HepG2 (cell line): ENCODE results near the gene RAB28. TPM values are rescaled to one million over a fixed set of nuclear protein-coding genes. Genes with fewer than 3 reads are reported as not detected.

Experiments used
- ATAC-seq: fragments of 200-7000 bp; cut with Tn5 transposase; 3 replicates; pipeline ENCODE4 v1.9.1; 2020; ENCODE audit warnings: mild to moderate bottlenecking, moderate library complexity
- BruUV-seq: library from RNA; stranded (reverse); fragments of 400-500 nt; replicated peaks from 2 replicates; lab custom pipeline; 2021; lab: Mats Ljungman, UMichigan
- CTCF ChIA-PET: fragments of 300-600 bp; formaldehyde crosslinking; extraction: SDS; loops from one replicate; lab custom pipeline; 2021; ENCODE audit warnings: low total read pairs, inconsistent platforms, low intra/inter-chr PET ratio; lab: Yijun Ruan, JAX
- POLR2A ChIA-PET: fragments of 350-600 bp; sonication (Branson Sonifier 250); formaldehyde crosslinking; loops from one replicate; lab custom pipeline; 2020; ENCODE audit warnings: antibody characterized with exemption, inconsistent platforms; lab: Yijun Ruan, JAX
- DNase-seq: peaks from one replicate; pipeline ENCODE4 v3.0.0-alpha.2; 2015; ENCODE audit warnings: low spot score
- FAIRE-seq: peaks from 3 replicates; lab custom pipeline; 2011; peaks lifted over from hg19 to GRCh38; lab: Jason Lieb, UNC
- H2AFZ ChIP-seq: one replicate; pipeline ENCODE4 v1.6.1; 2011; ENCODE audit warnings: low read length, inconsistent platforms
- H3K27ac ChIP-seq: fragments of 300-600 bp; 3 replicates; pipeline ENCODE4 v1.8.0; 2011; ENCODE audit warnings: mixed run types, mild to moderate bottlenecking, mixed read lengths, low read length, inconsistent platforms; ENCODE audit not compliant: insufficient read depth; ENCODE audit errors: extremely low read length
- H3K27me3 ChIP-seq, 2 experiments: fragments of 200-600 bp in 1 of 2; 2 replicates in 1 of 2; 3 replicates in 1 of 2; pipeline versions ENCODE4 v1.6.0 to v1.8.0; 2011; ENCODE audit warnings: low read length in 2 of 2, mild to moderate bottlenecking in 2 of 2, moderate library complexity in 2 of 2, inconsistent platforms in 1 of 2; ENCODE audit not compliant: insufficient read depth in 2 of 2, control insufficient read depth in 1 of 2
- H3K36me3 ChIP-seq, 2 experiments: fragments of 200-600 bp in 1 of 2; replicated peaks in 1 of 2; 2 replicates in 1 of 2; 3 replicates in 1 of 2; pipeline versions ENCODE4 v1.5.1 to v1.8.0; 2011; ENCODE audit warnings: low read length in 2 of 2, inconsistent platforms in 1 of 2; ENCODE audit not compliant: insufficient read depth in 2 of 2, control insufficient read depth in 1 of 2
- H3K4me1 ChIP-seq: 2 replicates; pipeline ENCODE4 v1.5.1; 2012; ENCODE audit warnings: low read length, inconsistent platforms; ENCODE audit not compliant: insufficient read depth
- H3K4me2 ChIP-seq: 2 replicates; pipeline ENCODE4 v1.6.0; 2011; ENCODE audit warnings: low read depth, low read length, inconsistent platforms
- H3K4me3 ChIP-seq, 3 experiments: fragments of 200-600 bp in 1 of 3; sonication (generic), shearing (Covaris generic) in 1 of 3; replicated peaks in 1 of 3; 2 replicates each; pipeline ENCODE4 v1.5.1; 2011 to 2016; ENCODE audit warnings: low read length in 3 of 3, inconsistent platforms in 2 of 3, low read depth in 2 of 3, mild to moderate bottlenecking in 2 of 3, control low read depth in 1 of 3, mixed read lengths in 1 of 3; ENCODE audit not compliant: insufficient read depth in 1 of 3
- H3K79me2 ChIP-seq: one replicate; pipeline ENCODE4 v1.6.1; 2011; ENCODE audit warnings: low read length, inconsistent platforms; ENCODE audit not compliant: insufficient read depth
- H3K9ac ChIP-seq: 2 replicates; pipeline ENCODE4 v1.6.0; 2011; ENCODE audit warnings: mild to moderate bottlenecking, low read depth, low read length, inconsistent platforms; ENCODE audit not compliant: insufficient read depth
- H3K9me3 ChIP-seq: 2 replicates; pipeline ENCODE4 v1.5.1; 2012; ENCODE audit warnings: mild to moderate bottlenecking, low read length
- H4K20me1 ChIP-seq: 2 replicates; pipeline ENCODE4 v1.6.0; 2011; ENCODE audit warnings: inconsistent platforms, mild to moderate bottlenecking, low read length, moderate library complexity; ENCODE audit not compliant: insufficient read depth
- DMAP1 ChIP-seq: IDR thresholded peaks from 2 replicates; pipeline ENCODE4 v1.6.1; 2016
- HNRNPLL ChIP-seq: fragments of 200-400 bp; formaldehyde crosslinking; IDR thresholded peaks from 2 replicates; pipeline ENCODE4 v1.6.1; 2017; ENCODE audit warnings: mild to moderate bottlenecking, low read depth, low read length; ENCODE audit not compliant: poor library complexity, severe bottlenecking
- KDM5B ChIP-seq: sonication (generic); formaldehyde crosslinking; IDR thresholded peaks from 2 replicates; pipeline ENCODE4 v1.4.0; 2020; ENCODE audit warnings: missing genetic modification reagents, mild to moderate bottlenecking, borderline replicate concordance
- NBN ChIP-seq: fragments of 450-650 bp; conservative IDR thresholded peaks from 2 replicates; pipeline ENCODE4 v1.6.1; 2017
- RELA ChIP-seq: sonication (generic); formaldehyde crosslinking; IDR thresholded peaks from 2 replicates; pipeline ENCODE4 v1.4.0; 2020; ENCODE audit warnings: missing genetic modification reagents
- SIN3B ChIP-seq: fragments of 150-350 bp; IDR thresholded peaks from 2 replicates; pipeline ENCODE4 v1.6.1; 2014; ENCODE audit warnings: low read length
- TCF12 ChIP-seq, 2 experiments: fragments of 450-650 bp in 1 of 2; sonication (generic) in 1 of 2; formaldehyde crosslinking in 1 of 2; IDR thresholded peaks; 2 replicates each; pipeline versions ENCODE4 v1.6.1 to v1.8.0; 2017 to 2022; ENCODE audit warnings: antibody characterized with exemption in 1 of 2, mild to moderate bottlenecking in 1 of 2, missing genetic modification reagents in 1 of 2, moderate library complexity in 1 of 2
- ZBTB21 ChIP-seq: sonication (generic); formaldehyde crosslinking; IDR thresholded peaks from 2 replicates; pipeline ENCODE4 v1.4.0; 2020; ENCODE audit warnings: missing genetic modification reagents
- ZNF552 ChIP-seq: sonication (generic); formaldehyde crosslinking; IDR thresholded peaks from 2 replicates; pipeline ENCODE4 v1.9.0; 2022; ENCODE audit warnings: missing genetic modification reagents, mild to moderate bottlenecking, borderline replicate concordance
- ZNF644 ChIP-seq: IDR thresholded peaks from 2 replicates; pipeline ENCODE4 v1.6.1; 2016; ENCODE audit warnings: low read depth
- ZNF7 ChIP-seq: IDR thresholded peaks from 2 replicates; pipeline ENCODE4 v1.6.1; 2016; ENCODE audit warnings: missing biosample characterization, missing genetic modification reagents
- WGBS: methylation state at CpG from one replicate; pipeline ENCODE4 v1.1.6; 2017; ENCODE audit warnings: low lambda C conversion rate; 5-methylcytosine and 5-hydroxymethylcytosine counted together
- in situ Hi-C: cut with HindIII; loops from 2 replicates; pipeline ENCODE4 v1.10.0; 2017; ENCODE audit warnings: low pct_unique_long_range_greater_than_20kb; ENCODE audit not compliant: extremely low pct_ligation_motif_present
- intact Hi-C: fragments of 100-400 bp; cut with micrococcal nuclease; formaldehyde crosslinking; loops from one replicate; pipeline ENCODE4 v1.10.0; 2022; ENCODE audit not compliant: unreplicated experiment
- polyA plus RNA-seq, 8 experiments: library from polyadenylated mRNA; depleted of rRNA in 3 of 8; stranded (reverse) in 7 of 8; unstranded in 1 of 8; fragments of >200 nt; fragmentation: Illumina TruSeq in 4 of 8; extraction: Trizol in 4 of 8; gene quantifications; 2 replicates each; pipeline versions ENCODE4 v1.2.1 to v1.2.3, GENCODE V29; 2011 to 2016; ENCODE audit warnings: low read depth in 4 of 8, missing spikeins in 1 of 8, mixed read lengths in 1 of 8; ENCODE audit not compliant: insufficient read depth in 1 of 8
- total RNA-seq, 5 experiments: library from RNA; depleted of rRNA; stranded (reverse); fragments of >200 nt; fragmentation: Illumina TruSeq; extraction: Trizol; gene quantifications; 2 replicates each; pipeline ENCODE4 v1.2.3, GENCODE V29; 2016; ENCODE audit warnings: low read depth in 1 of 5
- TF ChIP-seq, protein P1 (sequence below): sonication (generic); formaldehyde crosslinking; IDR thresholded peaks from 2 replicates; pipeline ENCODE4 v1.4.0; 2020; ENCODE audit warnings: missing genetic modification reagents, mild to moderate bottlenecking, borderline replicate concordance
- TF ChIP-seq, protein P2 (sequence below): IDR thresholded peaks from 2 replicates; pipeline ENCODE4 v1.6.1; 2016; ENCODE audit warnings: missing biosample characterization, missing genetic modification reagents, low read depth
- TF ChIP-seq, protein P3 (sequence below): sonication (generic); formaldehyde crosslinking; IDR thresholded peaks from 2 replicates; pipeline ENCODE4; 2020; ENCODE audit warnings: missing genetic modification reagents, mild to moderate bottlenecking, borderline replicate concordance
- TF ChIP-seq, protein P4 (sequence below): IDR thresholded peaks from 2 replicates; pipeline ENCODE4 v1.6.1; 2016; ENCODE audit warnings: mild to moderate bottlenecking, missing biosample characterization, missing genetic modification reagents

RAB28 gene
- total and polyA plus RNA-seq, 2 of the 13 experiments (the other 11 are each of a cell fraction or from before 2014, with no cell fraction given): 11.8 to 18.2 TPM

DNA sequence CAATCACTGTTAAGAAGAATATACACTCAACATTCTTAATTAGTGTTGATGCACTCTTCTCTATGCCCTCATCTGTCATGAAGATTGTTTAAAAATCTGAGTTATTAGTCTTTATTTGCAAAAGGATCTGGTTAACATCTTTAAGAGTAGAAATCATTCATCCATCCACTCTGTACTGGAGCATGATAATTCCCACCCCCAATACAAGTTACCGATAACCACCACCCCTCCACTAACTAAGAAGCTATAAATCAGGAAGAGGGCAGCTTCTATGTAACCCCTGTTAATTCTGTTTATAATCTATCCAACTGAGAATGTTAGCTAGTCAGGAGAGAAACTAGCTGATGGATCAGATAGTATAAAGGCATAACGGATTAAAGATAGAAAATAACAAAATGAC is 34.5 kb downstream of the RAB28 start:
- WGBS: 96% methylated on average over 2 of the region's 2 CpGs
- in situ Hi-C loops: no loop called here
- H3K27ac ChIP-seq: no peak overlapping the region
- no peaks in the 10 kb centered on the region for H3K4me1 ChIP-seq
- H3K4me3 ChIP-seq: no peak overlapping the region
- ATAC-seq: no peak
- H3K27me3 ChIP-seq: no peaks in the 10 kb centered on the region
- H3K4me2 ChIP-seq: no peak overlapping the region
- ChIA-PET POLR2A (no interaction called here), CTCF (no interaction called here)
- H4K20me1 ChIP-seq: no peaks in the 10 kb centered on the region
- no peak for FAIRE-seq
- BruUV-seq: no TSS peak
- no peaks in the 10 kb centered on the region for H3K79me2 ChIP-seq
- DNase-seq: no peak
- no peak overlapping the region for H3K9ac ChIP-seq
- H3K36me3 ChIP-seq: peaks cover 2% of the 10 kb centered on the region in 2 experiments; a peak in 1 of 5 replicates
- intact Hi-C loops: no loop called here
- no peak overlapping the region for H2AFZ ChIP-seq
- TF ChIP-seq ZNF644 (CRISPR knock-in tag) (no peak), SIN3B (no peak), ZNF7 (no peak), DMAP1 (no peak), TCF12 (IDR thresholded peaks at IDR 0.05) (no peak), TCF12 (CRISPR knock-in tag; IDR thresholded peaks at IDR 0.05) (no peak), KDM5B (no peak), HNRNPLL (no peak), ZNF552 (CRISPR knock-in tag) (no peak), NBN (no peak), ZBTB21 (no peak), RELA (CRISPR knock-in tag) (no peak)
- TF ChIP-seq, protein P1, sequence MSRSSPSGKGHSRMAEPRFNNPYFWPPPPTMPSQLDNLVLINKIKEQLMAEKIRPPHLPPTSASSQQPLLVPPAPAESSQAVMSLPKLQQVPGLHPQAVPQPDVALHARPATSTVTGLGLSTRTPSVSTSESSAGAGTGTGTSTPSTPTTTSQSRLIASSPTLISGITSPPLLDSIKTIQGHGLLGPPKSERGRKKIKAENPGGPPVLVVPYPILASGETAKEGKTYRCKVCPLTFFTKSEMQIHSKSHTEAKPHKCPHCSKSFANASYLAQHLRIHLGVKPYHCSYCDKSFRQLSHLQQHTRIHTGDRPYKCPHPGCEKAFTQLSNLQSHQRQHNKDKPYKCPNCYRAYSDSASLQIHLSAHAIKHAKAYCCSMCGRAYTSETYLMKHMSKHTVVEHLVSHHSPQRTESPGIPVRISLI (CRISPR knock-in tag): no peak
- TF ChIP-seq, protein P2, sequence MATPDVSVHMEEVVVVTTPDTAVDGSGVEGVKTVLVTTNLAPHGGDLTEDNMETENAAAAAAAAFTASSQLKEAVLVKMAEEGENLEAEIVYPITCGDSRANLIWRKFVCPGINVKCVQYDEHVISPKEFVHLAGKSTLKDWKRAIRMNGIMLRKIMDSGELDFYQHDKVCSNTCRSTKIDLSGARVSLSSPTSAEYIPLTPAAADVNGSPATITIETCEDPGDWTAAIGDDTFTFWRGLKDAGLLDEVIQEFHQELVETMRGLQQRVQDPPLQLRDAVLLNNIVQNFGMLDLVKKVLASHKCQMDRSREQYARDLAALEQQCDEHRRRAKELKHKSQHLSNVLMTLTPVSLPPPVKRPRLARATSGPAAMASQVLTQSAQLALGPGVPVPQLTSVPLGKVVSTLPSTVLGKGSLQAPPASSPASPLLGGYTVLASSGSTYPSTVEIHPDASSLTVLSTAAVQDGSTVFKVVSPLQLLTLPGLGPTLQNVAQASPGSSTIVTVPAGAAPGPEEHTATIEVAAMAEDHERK (CRISPR knock-in tag): no peak
- TF ChIP-seq, protein P3, sequence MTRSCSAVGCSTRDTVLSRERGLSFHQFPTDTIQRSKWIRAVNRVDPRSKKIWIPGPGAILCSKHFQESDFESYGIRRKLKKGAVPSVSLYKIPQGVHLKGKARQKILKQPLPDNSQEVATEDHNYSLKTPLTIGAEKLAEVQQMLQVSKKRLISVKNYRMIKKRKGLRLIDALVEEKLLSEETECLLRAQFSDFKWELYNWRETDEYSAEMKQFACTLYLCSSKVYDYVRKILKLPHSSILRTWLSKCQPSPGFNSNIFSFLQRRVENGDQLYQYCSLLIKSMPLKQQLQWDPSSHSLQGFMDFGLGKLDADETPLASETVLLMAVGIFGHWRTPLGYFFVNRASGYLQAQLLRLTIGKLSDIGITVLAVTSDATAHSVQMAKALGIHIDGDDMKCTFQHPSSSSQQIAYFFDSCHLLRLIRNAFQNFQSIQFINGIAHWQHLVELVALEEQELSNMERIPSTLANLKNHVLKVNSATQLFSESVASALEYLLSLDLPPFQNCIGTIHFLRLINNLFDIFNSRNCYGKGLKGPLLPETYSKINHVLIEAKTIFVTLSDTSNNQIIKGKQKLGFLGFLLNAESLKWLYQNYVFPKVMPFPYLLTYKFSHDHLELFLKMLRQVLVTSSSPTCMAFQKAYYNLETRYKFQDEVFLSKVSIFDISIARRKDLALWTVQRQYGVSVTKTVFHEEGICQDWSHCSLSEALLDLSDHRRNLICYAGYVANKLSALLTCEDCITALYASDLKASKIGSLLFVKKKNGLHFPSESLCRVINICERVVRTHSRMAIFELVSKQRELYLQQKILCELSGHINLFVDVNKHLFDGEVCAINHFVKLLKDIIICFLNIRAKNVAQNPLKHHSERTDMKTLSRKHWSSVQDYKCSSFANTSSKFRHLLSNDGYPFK: no peak
- TF ChIP-seq, protein P4, sequence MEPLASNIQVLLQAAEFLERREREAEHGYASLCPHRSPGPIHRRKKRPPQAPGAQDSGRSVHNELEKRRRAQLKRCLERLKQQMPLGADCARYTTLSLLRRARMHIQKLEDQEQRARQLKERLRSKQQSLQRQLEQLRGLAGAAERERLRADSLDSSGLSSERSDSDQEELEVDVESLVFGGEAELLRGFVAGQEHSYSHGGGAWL (CRISPR knock-in tag): no peak
- no peaks in the 10 kb centered on the region for H3K9me3 ChIP-seq
